ENCODE measurements around the gene CHST9. TPM values are rescaled to one million over a fixed set of nuclear protein-coding genes. Genes with fewer than 3 reads are reported as not detected.

The CHST9 gene
- total and polyA plus RNA-seq, 9 of the 15 experiments (the other 6 are each of a cell fraction or from before 2014, with no cell fraction given) = not detected

- H3K4me1 ChIP-seq (replicated peaks in 1 of 2; ENCODE audit: control insufficient read depth in 2 of 2, insufficient read depth in 2 of 2, low read length in 2 of 2) = no peaks in the 10 kb centered on the region
- no peaks in the 10 kb centered on the region for H3K79me2 ChIP-seq (ENCODE audit: control insufficient read depth, insufficient read depth, low read length)
- POLR2A ChIA-PET = no interaction called here
- ATAC-seq (no peak), DNase-seq (ENCODE audit: extremely low read depth in 1 of 4, low spot score in 3 of 4) (no peak), FAIRE-seq (no peak)
- WGBS (ENCODE audit: insufficient coverage, low coverage, missing lambda C conversion rate) = 0% methylated on average over 5 of the region's 5 CpGs
- BruUV-seq (replicated peaks) = no TSS peak
- TF ChIP-seq BMI1 (IDR thresholded peaks at IDR 0.05; ENCODE audit: low read length) (no peak), TFAP4 (CRISPR knock-in tag; IDR thresholded peaks at IDR 0.05; ENCODE audit: borderline replicate concordance) (no peak), PREB (CRISPR knock-in tag; IDR thresholded peaks at IDR 0.05) (no peak), ZMIZ1 (IDR thresholded peaks at IDR 0.05; ENCODE audit: low read depth in 2 of 2, low read length in 2 of 2) (no peak), SRSF1 (IDR thresholded peaks at IDR 0.05; ENCODE audit: low read depth, low read length) (no peak), ATF1 (CRISPR knock-in tag; IDR thresholded peaks at IDR 0.05) (no peak), ATF1 (tag; IDR thresholded peaks at IDR 0.05) (no peak), ZNF584 (CRISPR knock-in tag; IDR thresholded peaks at IDR 0.05; ENCODE audit: low read depth) (no peak), JUN (IDR thresholded peaks at IDR 0.05; ENCODE audit: borderline replicate concordance, low read depth, low read length) (no peak), JUN (CRISPR knock-in tag; IDR thresholded peaks at IDR 0.05; ENCODE audit: borderline replicate concordance) (no peak), EGR1 (conservative IDR thresholded peaks at IDR 0.05) (no peak), SIRT6 (IDR thresholded peaks at IDR 0.05; ENCODE audit: low read depth, low read length) (no peak), ILF3 (IDR thresholded peaks at IDR 0.05; ENCODE audit: borderline replicate concordance) (no peak), TAF15 (IDR thresholded peaks at IDR 0.05; ENCODE audit: low read depth, low read length) (no peak), THRB (CRISPR knock-in tag; conservative IDR thresholded peaks at IDR 0.05) (no peak), ZNF124 (CRISPR knock-in tag; IDR thresholded peaks at IDR 0.05) (no peak)
- intact Hi-C loops (cut with micrococcal nuclease) = no loop called here
- H3K36me3 ChIP-seq (ENCODE audit: control insufficient read depth, insufficient read depth, low read length) = no peaks in the 10 kb centered on the region
- H4K20me1 ChIP-seq (replicated peaks; ENCODE audit: control insufficient read depth, insufficient read depth, low read length) = no peaks in the 10 kb centered on the region
- H3K4me2 ChIP-seq (ENCODE audit: insufficient read depth, low read length) = no peak within 1 kb of the TSS
- H3K27me3 ChIP-seq (ENCODE audit: control insufficient read depth in 2 of 2, insufficient read depth in 2 of 2, low read length in 2 of 2) = no peaks in the 10 kb centered on the region
- no peak within 1 kb of the TSS for H3K9ac ChIP-seq (ENCODE audit: insufficient read depth in 1 of 2, low read depth in 2 of 2, low read length in 2 of 2)
- no peaks in the 10 kb centered on the region for H3K9me3 ChIP-seq (replicated peaks; ENCODE audit: control insufficient read depth, insufficient read depth, low read depth, low read length)
- no peak within 1 kb of the TSS for H3K27ac ChIP-seq (ENCODE audit: extremely low read depth, low read depth, low read length)
- H2AFZ ChIP-seq (ENCODE audit: low read depth, low read length) = no peak within 1 kb of the TSS
- CTCF ChIA-PET (ENCODE audit: low intra/inter-chr PET ratio) = no interaction called here
- no peak within 1 kb of the TSS for H3K4me3 ChIP-seq
- in situ Hi-C loops (cut with MboI) = no loop called here
- no peaks in the 10 kb centered on the region for H3K9me1 ChIP-seq (ENCODE audit: control insufficient read depth, insufficient read depth, low read length)
Measured at GRCh38 chr18:26865557-26865956, 319.6 kb downstream of the CHST9 start, which contains the start of gene AQP4. Gene AQP4 (minus strand): TSS chr18:26865707. CDS start chr18:26865689, 18 bp downstream.
